HT1080 (cell line): Measurements from ENCODE around the gene ADPRH. TPM values are rescaled to one million over a fixed set of nuclear protein-coding genes. Genes with fewer than 3 reads are reported as not detected.
A peak's percentile ranks its signal among the peaks of the same experiment; 100 is the strongest.
"Not testable (repeated sequence)": the region's sequence is repeated elsewhere in the genome, so short reads cannot be mapped to it uniquely, and the experiment has no call there.

Source experiments
- DNase-seq: peaks from one replicate; pipeline ENCODE4 v3.0.0-alpha.2; 2015; ENCODE audit warnings: low read depth
- total RNA-seq: library from RNA; depleted of rRNA; stranded (reverse); fragments of >200 nt; shearing (Covaris generic); gene quantifications from 2 replicates; pipeline ENCODE4 v1.2.3, GENCODE V29; 2014

Gene ADPRH
- total RNA-seq, 1 experiment from 2014 or later: not detected

GRCh38 chr3:119559441-119559963, 19.8 kb upstream of the ADPRH start, which contains the start of gene CD80:
Gene CD80, minus strand, starts transcription at chr3:119559614. Its CDS starts 1,886 bp downstream, at chr3:119557728.
- DNase-seq: peak; percentile 67

GRCh38 chr3:119560160-119560559, 19.1 kb upstream of the ADPRH start:
- DNase-seq: no peak

GRCh38 chr3:119562307-119562961, 16.9 kb upstream of the ADPRH start:
- DNase-seq: no peak

- not testable (repeated sequence) for DNase-seq
These were observed 16.0 kb upstream of the ADPRH start for GRCh38 chr3:119563334-119563733.

GRCh38 chr3:119569156-119569555, 10.1 kb upstream of the ADPRH start:
- DNase-seq: no peak

GRCh38 chr3:119570229-119570628, 9.1 kb upstream of the ADPRH start:
- DNase-seq: no peak

GRCh38 chr3:119571230-119571629, 8.1 kb upstream of the ADPRH start:
- no peak for DNase-seq

GRCh38 chr3:119571688-119572087, 7.6 kb upstream of the ADPRH start:
- DNase-seq: no peak

- DNase-seq: no peak
These were observed 3.8 kb upstream of the ADPRH start for GRCh38 chr3:119575507-119575906.

GRCh38 chr3:119580067-119580760, 922 bp downstream of the ADPRH start:
- DNase-seq: no peak

- DNase-seq: peak; percentile 39
These were observed 2.9 kb downstream of the ADPRH start for GRCh38 chr3:119582178-119582577.

- no peak for DNase-seq
These were observed 5.9 kb downstream of the ADPRH start for GRCh38 chr3:119585208-119585607.

- no peak for DNase-seq
These were observed 6.7 kb downstream of the ADPRH start for GRCh38 chr3:119585856-119586570.

GRCh38 chr3:119586733-119587172, 7.5 kb downstream of the ADPRH start:
- DNase-seq: no peak

GRCh38 chr3:119588112-119588511, 8.8 kb downstream of the ADPRH start:
- DNase-seq: no peak

GRCh38 chr3:119589102-119589773, 9.9 kb downstream of the ADPRH start:
- no peak for DNase-seq

- DNase-seq: no peak
These were observed 11.4 kb downstream of the ADPRH start for GRCh38 chr3:119590706-119591105.

GRCh38 chr3:119592861-119593260, 13.6 kb downstream of the ADPRH start:
- no peak for DNase-seq

- DNase-seq: no peak
These were observed 14.8 kb downstream of the ADPRH start for GRCh38 chr3:119594066-119594465.

GRCh38 chr3:119594929-119595328, 15.6 kb downstream of the ADPRH start:
- DNase-seq: not testable (repeated sequence)

- peak; percentile 36 for DNase-seq
These were observed 16.5 kb downstream of the ADPRH start for GRCh38 chr3:119595639-119596334.
